Left cardiac atrium (tissue), 4 donors: ENCODE measurements around the gene KCTD20. TPM values are rescaled to one million over a fixed set of nuclear protein-coding genes. Genes with fewer than 3 reads are reported as not detected.
"Not testable (repeated sequence)": the region's sequence is repeated elsewhere in the genome, so short reads cannot be mapped to it uniquely, and the experiment has no call there.

Experiments
- ATAC-seq, 2 donors: fragments of 200-7000 bp; cut with Tn5 transposase; one replicate each; pipeline ENCODE4 v1.9.1; 2020; ENCODE audit warnings: mild to moderate bottlenecking in 2 of 2, moderate library complexity in 2 of 2
- DNase-seq: peaks from one replicate; pipeline ENCODE4 v3.0.0-alpha.2; 2020
- intact Hi-C, 2 donors: fragments of 100-400 bp; cut with DNase I; formaldehyde crosslinking; loops; one replicate each; pipeline versions ENCODE4 v1.14.1 to v1.15.1; 2022 to 2023
- long read RNA-seq: library from polyadenylated mRNA; unstranded; transcript quantifications from one replicate; pipeline ENCODE4 v2.0.0, GENCODE V29; 2021
- total RNA-seq, 2 donors: library from RNA; stranded (reverse); fragmentation: NEBNext Ultra II Directional; extraction: Animal tissue kit (Norgen Biotek cat#: 25700); gene quantifications; one replicate each; pipeline ENCODE4 v1.2.1, GENCODE V29; 2021
- donor health status: DM: no; HTN: yes; CAD: no.
- donor health status: DM: no; HTN: yes; CAD: no; lungs with severe emphysema.
- donor health status: DM: yes; HTN: yes; CAD: no.
- donor health status: Dilated cardiomyopathy.

Gene KCTD20
- total RNA-seq: 10 to 100 TPM; 26.7 to 33.7 TPM
- long read RNA-seq, full-length matches to known transcripts: 20 of 37 reads
- long read RNA-seq, partial matches to known transcripts: 1 of 37 reads
- long read RNA-seq, other reads (novel, unspliced or antisense): 16 of 37 reads

DNA sequence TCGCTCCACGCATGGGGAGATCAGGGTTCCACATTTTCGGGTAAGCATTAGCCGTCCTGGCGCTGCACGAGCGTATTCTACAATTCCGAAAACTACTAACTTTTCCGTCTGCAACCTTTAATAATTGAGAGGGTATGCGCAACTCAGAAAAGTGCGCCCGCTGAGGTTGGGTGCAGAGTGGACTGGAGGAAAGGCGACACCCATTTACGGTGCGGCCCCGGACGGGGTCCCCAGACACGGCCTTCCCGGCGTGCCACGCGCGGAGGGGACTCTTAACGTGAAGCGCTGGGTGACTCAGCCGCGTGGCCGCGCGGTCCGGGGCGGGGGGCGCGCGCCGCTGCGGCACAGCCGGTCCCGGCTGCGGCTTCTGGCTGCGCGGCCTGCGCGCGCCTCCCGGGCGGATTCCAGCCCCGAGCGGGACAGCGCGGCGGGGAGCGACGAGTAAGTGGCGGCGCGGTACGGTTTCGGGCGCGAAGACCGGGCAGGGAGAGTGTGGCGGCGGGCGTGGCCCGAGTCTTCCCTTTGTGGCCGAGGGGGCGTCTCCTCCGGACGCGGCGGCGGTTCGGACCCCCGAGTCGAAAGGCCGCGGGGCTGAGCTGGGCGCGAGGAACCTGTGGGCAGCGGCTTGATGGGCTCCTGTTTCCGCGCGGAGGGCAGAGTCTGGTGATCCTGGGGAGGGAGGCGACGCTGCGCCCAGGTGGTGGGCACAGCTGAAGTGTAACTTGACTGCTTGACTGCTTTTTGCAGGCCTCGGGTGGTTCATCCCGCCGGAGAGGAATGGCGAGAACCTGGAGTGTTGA, at the start of gene KCTD20, which contains the start of gene PXT1:
Gene KCTD20 (plus strand): TSS at position 330 of the 800 bp plus-strand sequence. CDS start 27,098 bp downstream, outside the sequence.
Gene PXT1 (minus strand): TSS at position 184 of the 800 bp plus-strand sequence. CDS start 16,772 bp downstream, outside the sequence.
- ATAC-seq (peak; percentile 91 to 95), DNase-seq (peak; percentile 92)
- intact Hi-C loops: loop anchor here in 1 of 2 donors (5.0 kb wide), 1 partner anchor 149 kb away; the partner anchor contains the start of gene SRSF3

DNA sequence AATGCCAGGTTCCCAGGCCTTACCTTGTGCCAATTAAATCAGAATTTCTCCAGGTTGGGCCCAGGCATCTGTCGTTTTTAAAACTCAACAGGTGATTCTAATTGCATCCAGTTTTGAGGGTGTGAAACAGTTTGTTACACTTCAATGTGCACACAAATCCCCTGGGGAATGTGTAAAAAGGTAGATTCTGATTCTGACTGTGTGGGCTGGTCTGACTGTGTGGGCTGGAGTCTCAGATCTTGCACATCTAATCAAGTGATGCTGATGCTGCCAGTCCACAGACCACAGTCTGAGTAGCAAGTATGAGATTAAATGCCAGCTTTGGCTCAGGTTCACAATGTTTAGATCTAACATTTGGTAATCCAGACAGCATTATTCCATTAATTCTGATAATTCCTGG, 42.8 kb upstream of the KCTD20 start:
- ATAC-seq (no peak), DNase-seq (no peak)
- intact Hi-C loops: no loop called here

DNA sequence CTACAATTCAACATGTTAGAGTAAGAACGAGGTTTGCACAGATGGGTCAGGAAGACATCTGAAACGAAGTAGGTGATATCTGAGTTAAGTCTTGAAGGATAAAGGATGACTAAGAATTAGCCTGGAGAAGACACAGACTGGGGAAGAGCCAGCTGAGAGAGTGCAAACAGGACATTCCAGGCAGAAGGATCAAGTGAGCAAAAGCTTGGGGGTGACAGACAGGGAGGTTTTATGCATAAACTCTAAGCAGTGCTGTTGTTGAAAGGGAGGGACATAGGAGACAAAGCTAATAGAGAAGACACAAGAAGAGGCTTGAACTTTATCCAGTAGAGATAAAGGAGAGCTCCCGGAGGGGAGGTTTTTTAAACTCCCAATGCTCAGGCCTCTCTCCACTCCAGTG, 40.3 kb upstream of the KCTD20 start:
- ATAC-seq (no peak), DNase-seq (no peak)
- intact Hi-C loops: no loop called here

DNA sequence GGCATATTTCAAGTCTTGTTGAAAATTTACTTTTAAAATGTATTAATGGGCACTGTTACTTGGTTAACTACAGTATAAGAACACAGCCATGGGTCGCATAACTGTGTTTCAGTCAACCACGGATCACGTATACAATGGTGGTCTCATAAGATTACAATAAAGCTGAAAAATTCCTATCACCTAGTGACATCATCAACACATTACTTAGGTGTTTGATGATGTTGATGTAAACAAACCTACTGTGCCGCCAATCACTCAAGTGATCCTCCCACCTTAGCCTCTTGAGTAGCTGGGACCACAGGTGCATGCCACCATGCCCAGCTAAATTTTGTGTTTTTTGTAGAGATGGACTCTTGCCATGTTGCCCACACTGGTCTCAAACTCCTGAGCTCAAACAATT, 38.6 kb upstream of the KCTD20 start:
- no peak for DNase-seq
- intact Hi-C loops: no loop called here
- ATAC-seq: no peak

DNA sequence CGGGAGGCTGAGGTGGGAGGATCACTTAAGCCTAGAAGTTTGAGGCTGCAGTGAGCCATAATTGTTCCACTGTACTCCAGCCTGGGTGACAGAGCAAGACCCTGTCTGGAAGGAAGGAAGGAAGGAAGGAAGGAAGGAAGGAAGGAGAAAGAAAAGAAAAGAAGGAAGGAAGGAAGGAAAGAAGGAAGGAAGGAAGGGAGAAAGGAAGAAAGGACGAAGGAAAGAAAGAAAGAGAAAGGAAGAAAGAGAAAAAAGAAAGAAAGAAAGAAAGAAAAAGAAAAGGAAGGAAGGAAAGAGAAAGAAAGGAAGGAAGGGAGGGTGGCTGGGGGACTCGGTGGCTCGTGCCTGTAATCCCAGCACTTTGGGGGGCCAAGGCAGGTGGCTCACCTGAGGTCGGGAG, 33.1 kb upstream of the KCTD20 start:
- intact Hi-C loops, DNase-seq, ATAC-seq: not testable (repeated sequence)

DNA sequence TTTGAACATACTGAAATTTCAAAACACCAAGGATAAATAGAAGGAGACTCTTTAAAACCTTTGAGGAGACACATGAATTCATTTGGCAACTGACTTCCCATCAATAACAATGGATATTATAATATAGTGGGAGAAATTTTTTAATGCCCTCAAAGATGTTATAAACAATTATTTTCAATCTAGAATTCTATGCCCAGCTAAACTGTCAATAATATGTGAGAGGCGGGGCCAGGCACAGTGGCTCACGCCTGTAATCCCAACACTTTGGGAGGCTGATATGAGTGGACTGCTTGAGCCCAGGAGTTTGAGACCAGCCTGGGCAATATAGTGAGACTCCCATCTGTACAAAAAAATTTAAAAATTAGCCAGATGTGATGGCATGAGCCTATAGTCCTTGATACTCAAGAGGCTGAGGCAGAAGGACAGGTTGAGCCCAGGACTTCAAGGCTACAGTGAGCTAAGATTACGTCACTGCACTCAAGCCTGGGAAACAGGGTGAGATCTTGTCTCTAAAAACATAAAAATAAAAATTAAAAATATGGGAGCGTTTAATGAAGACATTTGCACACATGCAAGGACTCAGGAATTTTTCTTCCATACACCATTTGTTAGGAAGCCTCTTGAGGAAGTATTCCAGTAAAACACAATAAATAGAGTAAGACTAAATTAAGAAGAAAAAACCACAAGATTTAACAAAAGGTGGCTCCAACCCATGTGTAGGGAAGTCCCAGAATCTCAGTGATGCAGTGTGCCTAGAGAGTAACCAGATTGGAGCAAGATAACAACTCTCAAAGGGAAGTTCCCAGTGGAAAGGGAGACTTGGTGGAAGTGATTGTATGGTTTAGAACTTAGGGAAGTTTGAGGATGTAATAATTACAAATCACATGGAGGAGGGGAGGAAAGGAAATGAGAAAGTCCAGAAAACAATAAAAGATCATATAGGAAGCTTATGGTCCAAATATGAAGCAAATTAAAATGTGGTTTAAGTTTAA, 29.0 kb upstream of the KCTD20 start:
- intact Hi-C loops: no loop called here
- no peak for DNase-seq
- no peak for ATAC-seq

DNA sequence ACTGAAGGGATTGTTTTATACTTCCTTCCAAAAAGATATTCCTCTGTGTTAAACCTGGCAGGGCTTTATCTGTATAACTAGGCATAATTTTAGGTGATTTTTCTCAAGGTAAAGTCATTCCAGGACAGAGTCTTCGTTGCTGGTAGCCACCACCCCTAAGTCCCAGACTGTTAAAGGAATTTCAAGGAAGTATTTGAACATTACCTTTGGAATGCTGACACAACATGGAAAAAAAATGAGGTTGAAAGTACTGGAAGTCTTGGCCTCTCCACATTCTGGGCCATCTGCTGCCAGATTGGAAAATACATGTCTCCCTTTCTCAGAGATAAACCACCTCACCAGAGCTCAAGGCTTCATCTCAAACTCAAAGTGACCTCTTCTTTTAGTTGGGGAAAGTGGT, 28.3 kb upstream of the KCTD20 start:
- intact Hi-C loops: no loop called here
- ATAC-seq: no peak
- DNase-seq: no peak

DNA sequence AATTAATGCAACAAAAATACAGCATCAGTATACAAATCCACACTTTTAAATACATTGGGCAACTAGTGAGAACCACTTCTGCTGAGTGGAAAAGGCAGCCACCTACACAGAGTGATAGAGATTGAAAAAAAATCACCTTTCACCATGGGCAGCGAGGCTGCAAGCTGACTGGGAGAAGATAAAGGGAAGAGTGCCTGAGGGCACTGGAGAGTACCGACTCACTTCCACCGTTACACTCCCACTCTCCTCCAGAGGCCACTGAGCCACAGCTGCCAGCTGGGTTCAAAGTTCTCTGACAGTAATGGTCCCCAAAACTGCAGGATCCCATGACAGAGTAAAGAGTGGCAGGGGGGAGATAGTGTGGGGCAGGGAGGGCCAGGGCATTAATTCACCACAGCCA, 24.2 kb upstream of the KCTD20 start:
- ATAC-seq: no peak
- intact Hi-C loops: no loop called here
- DNase-seq: no peak

DNA sequence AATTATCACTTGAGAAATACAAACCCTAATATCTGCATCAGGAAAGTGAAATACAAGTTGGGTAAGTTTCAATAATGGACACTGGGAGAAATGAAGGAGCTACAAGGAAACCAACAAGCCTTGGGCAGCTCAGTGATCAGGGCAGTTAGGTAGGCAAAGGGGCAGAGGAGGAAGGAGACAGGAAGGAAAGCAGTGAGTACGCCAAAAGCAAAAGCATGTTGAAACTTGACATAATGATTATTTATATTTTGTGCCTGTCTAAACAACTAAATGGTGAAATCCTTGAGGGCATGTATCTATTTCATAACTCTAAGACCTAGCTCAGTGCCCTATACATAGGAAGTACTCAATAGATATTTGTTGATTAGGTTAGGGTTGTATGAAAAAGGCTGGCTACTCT, 23.5 kb upstream of the KCTD20 start:
- intact Hi-C loops: no loop called here
- ATAC-seq (no peak), DNase-seq (no peak)

DNA sequence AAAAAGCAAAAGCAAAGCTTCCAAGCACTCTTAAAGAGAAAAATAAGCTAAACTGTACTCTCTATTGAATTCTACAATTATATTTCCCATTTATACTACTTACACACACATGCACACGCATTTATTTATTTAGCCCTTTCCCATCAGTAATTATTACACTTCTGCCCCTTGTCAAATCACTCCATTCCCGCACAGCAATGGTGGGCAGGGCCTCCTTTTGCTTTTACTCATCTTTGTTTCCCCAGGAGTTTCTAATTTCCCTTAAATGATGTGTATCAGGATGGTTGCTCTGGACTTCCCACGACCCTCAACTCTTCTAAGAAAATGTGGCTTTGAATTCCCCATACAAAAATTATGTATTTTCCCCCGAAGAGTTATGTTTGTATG, 20.1 kb upstream of the KCTD20 start:
- DNase-seq: no peak
- ATAC-seq: no peak
- intact Hi-C loops: loop anchor here in 1 of 2 donors (2.0 to 10.0 kb wide), 3 partner anchors 124 to 262 kb away; partner anchors contain the start of genes SRSF3 and STK38

DNA sequence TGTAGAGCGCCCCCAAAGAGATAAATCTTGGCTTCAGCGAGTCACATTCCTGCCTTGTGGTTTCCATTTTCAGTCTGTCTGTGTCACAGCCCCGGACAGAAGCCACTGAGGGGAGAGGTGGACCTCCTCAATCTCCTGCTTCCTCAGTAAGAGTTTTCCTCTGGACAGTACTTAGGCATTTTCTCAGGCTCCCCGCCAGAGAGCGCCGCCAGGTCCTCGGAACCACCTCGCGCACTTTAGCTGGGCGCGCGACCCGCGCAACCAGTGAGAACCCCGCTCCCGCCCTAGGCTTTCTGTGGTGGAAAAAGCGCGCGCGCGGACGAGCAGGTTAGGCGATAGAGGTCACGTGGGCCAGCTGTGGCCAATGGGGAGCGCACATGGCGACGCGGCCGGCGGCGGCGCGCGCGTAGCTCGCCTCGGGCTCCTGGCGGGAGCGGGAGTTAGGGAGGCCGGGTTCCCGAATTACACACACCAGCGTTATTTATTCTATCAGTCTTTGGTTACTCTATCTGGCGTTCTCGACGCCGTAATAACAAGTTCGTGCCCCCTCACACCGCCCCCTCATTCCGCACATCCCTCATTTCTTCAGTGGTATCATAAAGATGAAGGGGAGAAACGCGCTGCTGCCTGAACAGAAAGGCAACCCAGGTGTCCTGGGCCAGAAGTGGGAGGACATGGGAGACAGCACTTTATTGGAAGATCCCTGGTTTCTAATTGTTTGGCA, 19.5 kb upstream of the KCTD20 start:
- ATAC-seq: peak; percentile 100
- intact Hi-C loops: loop anchor here in 1 of 2 donors (2.0 to 10.0 kb wide), 3 partner anchors 124 to 262 kb away; partner anchors contain the start of genes SRSF3 and STK38
- peak; percentile 100 for DNase-seq

DNA sequence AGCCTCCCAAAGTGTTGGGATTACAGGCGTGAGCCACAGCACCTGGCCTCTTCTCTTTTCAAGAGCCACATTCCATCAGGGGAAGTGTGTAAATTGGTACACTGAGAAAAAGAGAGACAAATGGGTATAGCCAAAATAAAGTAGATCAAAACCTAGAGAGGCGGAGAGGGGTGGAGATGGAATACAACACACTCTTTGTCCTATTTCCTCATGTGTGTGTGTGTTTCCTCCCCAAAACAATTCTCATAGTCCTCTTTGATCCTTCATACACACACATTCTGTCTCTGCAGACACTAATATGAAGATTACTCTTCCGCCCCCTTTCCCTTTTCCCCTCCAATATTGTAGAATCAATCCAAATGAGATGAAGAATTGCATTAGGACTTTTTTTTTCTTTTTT, 16.2 kb upstream of the KCTD20 start:
- intact Hi-C loops: loop anchor here in 1 of 2 donors (10.0 kb wide), 1 partner anchor 258 kb away; no protein-coding TSS in a partner anchor

DNA sequence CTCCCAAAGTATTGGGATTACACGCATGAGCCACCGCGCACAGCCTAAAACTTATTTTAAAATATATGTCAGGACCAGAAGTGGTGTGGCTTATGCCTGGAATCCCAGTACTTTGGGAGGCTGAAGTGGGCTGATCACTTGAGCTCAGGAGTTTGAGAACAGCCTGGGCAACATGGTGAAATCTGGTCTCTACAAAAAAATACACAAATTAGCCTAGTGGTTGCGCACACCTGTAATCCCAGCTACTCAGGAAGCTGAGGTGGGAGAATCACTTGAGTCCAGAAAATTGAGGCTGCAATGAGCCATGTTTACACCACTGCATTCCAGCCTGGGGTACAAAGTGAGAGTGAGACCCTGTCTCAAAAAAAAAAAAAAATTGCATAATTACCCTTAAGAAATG, 13.9 kb upstream of the KCTD20 start:
- ATAC-seq: no peak
- intact Hi-C loops: loop anchor here in 1 of 2 donors (10.0 kb wide), 1 partner anchor 256 kb away; no protein-coding TSS in a partner anchor
- DNase-seq: no peak

More for the DNA sequence above, 16.2 kb upstream of the KCTD20 start:
- DNase-seq (no peak), ATAC-seq (no peak)

DNA sequence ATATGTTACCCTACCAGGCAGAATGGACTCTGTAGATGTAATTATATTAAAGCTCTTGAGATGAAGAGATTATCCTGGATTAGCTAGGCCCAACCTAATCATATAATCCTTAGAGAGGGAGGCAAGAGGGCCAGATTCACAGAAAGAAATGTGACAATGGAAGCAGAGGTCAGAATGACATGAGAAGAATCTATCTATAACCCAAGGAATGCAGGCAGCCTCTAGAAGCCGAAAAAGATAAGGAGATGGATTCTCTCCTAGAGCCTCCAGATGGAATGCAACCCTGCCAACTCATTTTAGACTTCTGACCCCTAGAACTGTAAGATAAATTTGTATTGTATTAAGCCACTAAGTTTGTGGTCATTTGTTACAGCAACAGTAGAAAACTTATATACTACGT, 12.4 kb upstream of the KCTD20 start:
- DNase-seq (no peak), ATAC-seq (no peak)
- intact Hi-C loops: no loop called here

DNA sequence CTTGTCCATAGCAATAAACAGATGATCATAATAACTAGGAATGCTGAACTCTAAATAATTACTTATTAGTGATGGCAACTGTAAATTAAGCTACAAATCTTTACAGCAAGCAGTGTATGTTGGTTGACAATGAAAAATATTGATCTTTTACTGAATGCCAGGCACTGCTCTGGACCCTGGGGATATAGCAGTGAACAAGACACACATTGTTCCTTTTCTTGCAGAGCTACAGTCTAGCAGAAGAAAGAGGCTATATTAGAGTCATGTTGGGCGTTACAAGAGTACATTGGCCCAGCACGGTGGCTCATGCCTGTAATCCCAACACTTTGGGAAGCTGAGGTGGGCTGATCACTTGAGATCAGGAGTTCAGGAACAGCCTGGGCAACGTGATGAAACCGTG, 11.6 kb upstream of the KCTD20 start:
- no peak for ATAC-seq
- intact Hi-C loops: no loop called here
- no peak for DNase-seq

DNA sequence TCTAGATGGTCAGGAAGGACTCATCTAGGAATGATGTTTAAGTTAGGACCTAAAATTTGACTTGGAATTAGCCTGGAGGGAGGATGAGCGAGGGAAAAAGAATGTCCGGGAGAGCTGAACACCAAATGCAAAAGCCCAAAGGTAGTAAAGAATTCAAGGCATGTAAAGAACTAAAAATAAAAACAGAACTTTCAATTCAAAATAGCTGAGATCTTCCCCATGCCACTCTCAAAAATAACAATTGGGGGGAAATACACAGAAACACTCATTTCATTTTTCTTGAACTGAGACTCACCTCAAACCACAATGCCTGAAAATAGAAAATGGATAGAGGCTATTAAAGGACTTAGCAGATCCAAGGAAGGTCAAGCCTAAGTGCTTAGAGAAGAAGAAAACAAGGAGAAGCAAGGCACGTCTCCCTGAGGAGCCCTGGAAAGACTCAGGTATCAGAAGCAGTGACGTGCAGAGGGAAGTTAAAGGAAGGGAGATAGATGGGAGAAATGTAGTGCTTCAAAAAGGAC, 10.6 kb upstream of the KCTD20 start:
- no peak for DNase-seq
- intact Hi-C loops: no loop called here
- ATAC-seq: no peak

DNA sequence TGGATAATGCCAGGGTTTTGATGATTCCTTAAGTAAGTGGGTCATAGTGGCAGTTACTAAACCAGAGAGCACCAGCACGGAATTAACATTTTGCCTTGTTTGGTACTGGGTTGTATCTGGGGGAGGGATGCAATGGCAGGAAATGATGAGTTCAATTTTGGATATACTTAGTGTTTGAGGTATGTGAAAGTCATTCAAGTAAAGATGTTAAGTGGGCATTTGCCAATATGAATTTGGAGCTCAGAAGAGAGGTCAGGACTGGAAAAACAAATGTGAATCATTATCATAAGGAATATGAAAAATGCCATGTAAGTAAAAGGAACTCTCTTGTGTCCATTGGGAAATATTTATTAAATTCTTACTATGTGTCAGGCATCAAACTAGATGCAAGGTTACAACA, 6.3 kb upstream of the KCTD20 start:
- intact Hi-C loops: no loop called here
- DNase-seq (no peak), ATAC-seq (no peak)

DNA sequence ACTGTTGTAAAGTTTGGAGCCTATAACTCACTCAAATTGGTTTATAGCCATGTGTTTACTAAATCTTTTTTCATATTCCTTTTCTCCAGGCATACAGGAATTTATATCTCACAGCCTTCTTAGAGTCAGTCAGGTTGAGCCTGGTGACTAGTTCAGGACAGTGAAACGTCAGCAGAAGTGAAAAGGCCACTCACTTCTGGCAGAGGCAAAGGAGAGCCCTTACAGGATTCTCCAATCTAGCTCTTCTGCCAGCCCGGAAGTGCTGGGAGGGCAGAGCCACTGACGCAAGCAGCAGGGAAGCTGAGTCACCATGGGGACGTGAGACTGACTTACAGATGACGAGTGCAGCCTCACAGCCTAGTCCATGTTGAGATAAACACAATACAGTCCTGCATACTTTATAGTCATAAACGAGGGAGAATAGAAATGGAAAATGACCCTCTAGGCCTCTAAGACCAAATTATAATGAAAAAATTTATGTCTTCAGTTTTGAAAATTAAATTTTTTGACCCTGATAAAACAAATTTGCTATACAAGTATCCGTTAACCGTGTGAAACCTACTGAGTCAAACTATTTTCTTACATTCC, 1.4 kb upstream of the KCTD20 start:
- intact Hi-C loops: loop anchor here in 1 of 2 donors (5.0 kb wide), 1 partner anchor 151 kb away; the partner anchor contains the start of gene SRSF3
- peak; percentile 96 for DNase-seq
- ATAC-seq: peak; percentile 86 to 93
